A673 (cell line): Measurements from ENCODE around the gene TMEM59L. TPM values are rescaled to one million over a fixed set of nuclear protein-coding genes. Genes with fewer than 3 reads are reported as not detected.

ENCODE experiments used
- BruUV-seq: library from RNA; stranded (reverse); fragments of 400-500 nt; replicated peaks from 2 replicates; lab custom pipeline; 2021; lab: Mats Ljungman, UMichigan
- CTCF ChIA-PET: fragments of 300-600 bp; sonication (Branson Sonifier 250); formaldehyde crosslinking; loops from one replicate; lab custom pipeline; 2022; ENCODE audit warnings: antibody characterized with exemption; lab: Charles Lee
- POLR2A ChIA-PET: fragments of 300-600 bp; sonication (Branson Sonifier 250); formaldehyde crosslinking; loops from one replicate; lab custom pipeline; 2022; ENCODE audit warnings: antibody characterized with exemption; ENCODE audit not compliant: low non-redundant PET; lab: Charles Lee
- DNase-seq: peaks from one replicate; pipeline ENCODE4 v3.0.0-alpha.2; 2015; ENCODE audit warnings: low spot score
- H3K27ac ChIP-seq: fragments of 200-600 bp; sonication (generic); 2 replicates; pipeline ENCODE4 v1.5.1; 2016; ENCODE audit warnings: mixed run types, low read depth, mild to moderate bottlenecking, mixed read lengths, antibody characterized with exemption, low read length; ENCODE audit not compliant: poor library complexity, severe bottlenecking
- H3K27me3 ChIP-seq: fragments of 200-600 bp; sonication (generic); replicated peaks from 2 replicates; pipeline ENCODE4 v1.6.1; 2017; ENCODE audit warnings: mixed run types, low read depth, mild to moderate bottlenecking, mixed read lengths, antibody characterized with exemption, low read length; ENCODE audit not compliant: insufficient read depth, poor library complexity
- H3K36me3 ChIP-seq: fragments of 200-600 bp; sonication (generic); 2 replicates; pipeline ENCODE4 v1.6.1; 2016; ENCODE audit warnings: mixed run types, mild to moderate bottlenecking, mixed read lengths, antibody characterized with exemption, low read length; ENCODE audit not compliant: insufficient read depth, poor library complexity, severe bottlenecking
- H3K4me1 ChIP-seq: fragments of 200-600 bp; sonication (generic); 2 replicates; pipeline ENCODE4 v1.6.1; 2017; ENCODE audit warnings: mixed run types, mild to moderate bottlenecking, mixed read lengths, antibody characterized with exemption, low read length; ENCODE audit not compliant: insufficient read depth, poor library complexity, severe bottlenecking
- H3K4me3 ChIP-seq: fragments of 200-600 bp; sonication (generic); 2 replicates; pipeline ENCODE4 v1.5.1; 2016; ENCODE audit warnings: low read depth, mixed run types, mild to moderate bottlenecking, mixed read lengths, low read length; ENCODE audit not compliant: poor library complexity, severe bottlenecking
- H3K9me3 ChIP-seq: fragments of 200-600 bp; sonication (generic); 2 replicates; pipeline ENCODE4 v1.6.1; 2016; ENCODE audit warnings: mixed run types, low read depth, mild to moderate bottlenecking, mixed read lengths, antibody characterized with exemption, low read length; ENCODE audit not compliant: poor library complexity, severe bottlenecking
- CTCF ChIP-seq: fragments of 300-800, 200-600 bp; sonication (generic); conservative IDR thresholded peaks from 2 replicates; pipeline ENCODE4 v1.5.1; 2017; ENCODE audit warnings: low read depth, mild to moderate bottlenecking, antibody characterized with exemption, low read length, moderate library complexity, mixed read lengths
- EZH2 ChIP-seq: fragments of 200-600 bp; sonication (generic); IDR thresholded peaks from 2 replicates; pipeline ENCODE4 v1.6.1; 2017; ENCODE audit warnings: borderline replicate concordance, low read depth, mild to moderate bottlenecking, mixed read lengths, antibody characterized with exemption, low read length; ENCODE audit not compliant: poor library complexity, severe bottlenecking
- intact Hi-C: fragments of 100-400 bp; cut with micrococcal nuclease; formaldehyde crosslinking; loops from one replicate; pipeline ENCODE4 v1.10.0; 2022; ENCODE audit not compliant: unreplicated experiment
- total RNA-seq: library from RNA; stranded (reverse); gene quantifications from 2 replicates; pipeline ENCODE4 v1.2.3, GENCODE V29; 2021

TMEM59L gene
- total RNA-seq, 1 experiment from 2014 or later, result 9.3 TPM

GRCh38 chr19:18644196-18645034 is 31.7 kb downstream of the TMEM59L start:
- Histone ChIP-seq H3K27ac (no peak overlapping the region), H3K36me3 (no peaks in the 10 kb centered on the region), H3K9me3 (no peaks in the 10 kb centered on the region), H3K4me1 (no peaks in the 10 kb centered on the region), H3K4me3 (no peak overlapping the region), H3K27me3 (no peaks in the 10 kb centered on the region)
- CTCF ChIA-PET, result no interaction called here
- BruUV-seq, result no TSS peak
- intact Hi-C loops, result no loop called here
- POLR2A ChIA-PET, result no interaction called here
- no peak for DNase-seq
- TF ChIP-seq CTCF (0 out of 2 replicates have a peak, but pooled peaks have one; percentile 8), EZH2 (no peak)

- H3K4me1 ChIP-seq, result no peaks in the 10 kb centered on the region
- intact Hi-C loops, result no loop called here
- no peak overlapping the region for H3K4me3 ChIP-seq
- H3K36me3 ChIP-seq, result no peaks in the 10 kb centered on the region
- CTCF ChIA-PET, result no interaction called here
- no peak overlapping the region for H3K27ac ChIP-seq
- no TSS peak for BruUV-seq
- no peaks in the 10 kb centered on the region for H3K9me3 ChIP-seq
- H3K27me3 ChIP-seq, result no peaks in the 10 kb centered on the region
- no peak for TF ChIP-seq EZH2
- no peak for TF ChIP-seq CTCF
- no peak for DNase-seq
- POLR2A ChIA-PET, result no interaction called here
Measured at GRCh38 chr19:18645035-18645511, 32.4 kb downstream of the TMEM59L start.

GRCh38 chr19:18646535-18647370 is 34.1 kb downstream of the TMEM59L start:
- H3K27me3 ChIP-seq, result no peaks in the 10 kb centered on the region
- POLR2A ChIA-PET, result no interaction called here

More at GRCh38 chr19:18646535-18647370, 34.1 kb downstream of the TMEM59L start:
- intact Hi-C loops, result no loop called here
- no peaks in the 10 kb centered on the region for H3K36me3 ChIP-seq
- no peaks in the 10 kb centered on the region for H3K4me1 ChIP-seq
- no peak overlapping the region for H3K27ac ChIP-seq
- DNase-seq, result no peak
- H3K9me3 ChIP-seq, result no peaks in the 10 kb centered on the region
- TF ChIP-seq CTCF, result no peak
- no peak for TF ChIP-seq EZH2
- CTCF ChIA-PET, result no interaction called here
- no TSS peak for BruUV-seq
- no peak overlapping the region for H3K4me3 ChIP-seq
